Esophagus muscularis mucosa (tissue), 3 donors: ENCODE measurements around the gene RTCA.

Experiments
- POLR2A ChIP-seq: fragments of 450-650 bp; IDR thresholded peaks from one replicate; pipeline ENCODE4 v1.6.1; 2017; ENCODE audit warnings: antibody characterized with exemption, moderate library complexity, mild to moderate bottlenecking, low read depth
- TF ChIP-seq, protein P1 (sequence below), 3 experiments: fragments of 200-600 bp in 2 of 3; fragments of 450-650 bp in 1 of 3; sonication (generic) in 2 of 3; IDR thresholded peaks; one replicate each; pipeline ENCODE4 v1.5.1; 2017 to 2019; ENCODE audit warnings: antibody characterized with exemption in 3 of 3, mild to moderate bottlenecking in 2 of 3, moderate library complexity in 1 of 3

- TF ChIP-seq, protein P1, sequence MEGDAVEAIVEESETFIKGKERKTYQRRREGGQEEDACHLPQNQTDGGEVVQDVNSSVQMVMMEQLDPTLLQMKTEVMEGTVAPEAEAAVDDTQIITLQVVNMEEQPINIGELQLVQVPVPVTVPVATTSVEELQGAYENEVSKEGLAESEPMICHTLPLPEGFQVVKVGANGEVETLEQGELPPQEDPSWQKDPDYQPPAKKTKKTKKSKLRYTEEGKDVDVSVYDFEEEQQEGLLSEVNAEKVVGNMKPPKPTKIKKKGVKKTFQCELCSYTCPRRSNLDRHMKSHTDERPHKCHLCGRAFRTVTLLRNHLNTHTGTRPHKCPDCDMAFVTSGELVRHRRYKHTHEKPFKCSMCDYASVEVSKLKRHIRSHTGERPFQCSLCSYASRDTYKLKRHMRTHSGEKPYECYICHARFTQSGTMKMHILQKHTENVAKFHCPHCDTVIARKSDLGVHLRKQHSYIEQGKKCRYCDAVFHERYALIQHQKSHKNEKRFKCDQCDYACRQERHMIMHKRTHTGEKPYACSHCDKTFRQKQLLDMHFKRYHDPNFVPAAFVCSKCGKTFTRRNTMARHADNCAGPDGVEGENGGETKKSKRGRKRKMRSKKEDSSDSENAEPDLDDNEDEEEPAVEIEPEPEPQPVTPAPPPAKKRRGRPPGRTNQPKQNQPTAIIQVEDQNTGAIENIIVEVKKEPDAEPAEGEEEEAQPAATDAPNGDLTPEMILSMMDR (IDR thresholded peaks at IDR 0.05) = no peak
- TF ChIP-seq POLR2A = no peak
Observed at GRCh38 chr1:100252901-100253300, 13.1 kb upstream of the RTCA start.
